HG03521 (cell line): ENCODE results near the gene TMEM201.

Experiments used
- ATAC-seq: cut with Tn5 transposase; IDR thresholded peaks from one replicate; pipeline ENCODE4 v1.9.1; 2021; ENCODE audit warnings: mild to moderate bottlenecking, moderate library complexity; ENCODE audit not compliant: unreplicated experiment

Gene TMEM201

GRCh38 chr1:9576903-9577302 is 11.8 kb upstream of the TMEM201 start:
- no peak for ATAC-seq

- ATAC-seq = no peak
Observed at GRCh38 chr1:9577423-9577822, 11.3 kb upstream of the TMEM201 start.

GRCh38 chr1:9580942-9581341 is 7.8 kb upstream of the TMEM201 start:
- ATAC-seq = no peak

GRCh38 chr1:9586147-9586766 is 2.5 kb upstream of the TMEM201 start:
- ATAC-seq = no peak

- peak; percentile 9 for ATAC-seq
Observed at GRCh38 chr1:9589144-9589718, 520 bp downstream of the TMEM201 start.

- no peak for ATAC-seq
Observed at GRCh38 chr1:9589719-9590157, 1.0 kb downstream of the TMEM201 start.

- no peak for ATAC-seq
Observed at GRCh38 chr1:9590201-9590600, 1.5 kb downstream of the TMEM201 start.

GRCh38 chr1:9590945-9591668 is 2.4 kb downstream of the TMEM201 start:
- no peak for ATAC-seq

- no peak for ATAC-seq
Observed at GRCh38 chr1:9591669-9592509, 3.2 kb downstream of the TMEM201 start.

- ATAC-seq = no peak
Observed at GRCh38 chr1:9592510-9593075, 3.9 kb downstream of the TMEM201 start.

- ATAC-seq = no peak
Observed at GRCh38 chr1:9593147-9593491, 4.4 kb downstream of the TMEM201 start.

GRCh38 chr1:9593492-9594465 is 5.1 kb downstream of the TMEM201 start:
- ATAC-seq = no peak

GRCh38 chr1:9594471-9595155 is 5.9 kb downstream of the TMEM201 start:
- ATAC-seq = no peak

- ATAC-seq = no peak
Observed at GRCh38 chr1:9595156-9595967, 6.7 kb downstream of the TMEM201 start.

- ATAC-seq = no peak
Observed at GRCh38 chr1:9595968-9596340, 7.2 kb downstream of the TMEM201 start.

GRCh38 chr1:9596415-9597123 is 7.9 kb downstream of the TMEM201 start:
- ATAC-seq = no peak

GRCh38 chr1:9597361-9598315 is 8.9 kb downstream of the TMEM201 start:
- ATAC-seq = no peak
